T47D (cell line): ENCODE data around the gene DEPDC7.
"Not testable (repeated sequence)": the region's sequence is repeated elsewhere in the genome, so short reads cannot be mapped to it uniquely, and the experiment has no call there.

Source experiments
- DNase-seq, 2 experiments: peaks; one replicate each; pipeline versions ENCODE4 v3.0.0 to v3.0.0-alpha.2; 2011 to 2012; ENCODE audit warnings: low read depth in 1 of 2, low spot score in 1 of 2
- JUND ChIP-seq: IDR thresholded peaks from 2 replicates; pipeline ENCODE4 v1.6.1; 2012; ENCODE audit warnings: low read depth
- in situ Hi-C: cut with HindIII; loops from 2 replicates; pipeline ENCODE4 v1.10.0; 2016; ENCODE audit warnings: low sequenced_read_pairs, low pct_unique_long_range_greater_than_20kb

DEPDC7 gene

GRCh38 chr11:33001751-33002542 lies 13.7 kb upstream of the DEPDC7 start:
- in situ Hi-C loops: no loop called here
- DNase-seq: no peak
- TF ChIP-seq JUND: no peak

DNA sequence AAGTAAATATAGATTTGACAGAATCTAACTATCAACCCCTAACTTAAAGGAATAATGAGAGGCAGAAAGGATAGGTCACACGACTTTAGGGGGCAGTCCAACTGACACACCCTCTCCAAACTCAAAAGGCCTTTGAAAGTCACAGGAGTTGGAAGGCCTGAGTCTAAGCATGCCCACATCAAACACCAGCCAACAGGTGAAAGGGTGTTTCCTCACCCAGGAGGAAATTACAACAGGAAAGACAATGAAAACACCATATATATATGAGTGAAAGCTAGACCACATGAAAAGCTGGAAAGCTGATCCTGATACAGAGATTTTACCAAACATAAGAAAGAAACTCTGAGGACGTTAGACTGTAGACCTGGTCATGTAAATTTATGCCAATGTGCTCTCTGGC lies 10.5 kb upstream of the DEPDC7 start:
- DNase-seq: no peak
- in situ Hi-C loops: no loop called here
- no peak for TF ChIP-seq JUND

DNA sequence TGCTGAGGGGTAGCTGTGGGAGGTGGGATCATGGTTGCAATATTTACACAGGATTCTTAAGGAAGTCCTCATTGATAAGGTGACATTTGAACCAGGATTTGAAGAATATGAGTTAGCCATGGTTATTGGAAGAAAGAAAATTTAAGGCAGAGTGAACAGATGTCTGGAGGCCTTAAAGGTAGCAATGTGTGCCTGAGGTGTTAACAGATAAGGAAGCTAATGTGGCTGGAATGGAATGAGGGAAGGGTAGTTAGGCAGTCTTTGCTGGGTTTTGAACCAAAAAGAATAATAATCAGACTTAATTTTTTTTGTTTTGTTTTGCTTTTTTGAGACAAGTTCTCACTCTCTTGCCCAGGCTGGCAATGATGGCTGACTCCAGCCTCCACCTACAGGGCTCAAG lies 9.7 kb upstream of the DEPDC7 start:
- no peak for TF ChIP-seq JUND
- DNase-seq: no peak
- in situ Hi-C loops: no loop called here

DNA sequence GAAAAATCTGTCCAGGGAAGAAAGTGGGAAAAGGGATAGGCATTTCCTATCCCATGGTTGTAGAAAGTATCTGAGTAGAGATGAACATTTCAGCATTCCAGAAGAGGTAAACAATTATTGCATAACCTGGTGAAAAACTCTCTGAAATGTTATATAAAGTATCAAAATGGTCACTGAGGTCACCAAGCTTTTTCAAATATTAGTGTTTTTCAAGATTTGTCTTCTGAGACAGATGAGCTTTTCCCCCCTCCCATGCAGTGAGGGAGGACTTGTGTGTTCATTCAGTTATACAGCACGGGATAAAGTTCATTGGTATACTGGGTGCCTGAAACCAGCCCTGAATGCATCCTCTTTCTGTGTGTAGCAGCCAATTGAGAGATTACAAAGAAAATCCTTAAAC lies 1.9 kb upstream of the DEPDC7 start:
- DNase-seq: no peak
- in situ Hi-C loops: no loop called here
- no peak for TF ChIP-seq JUND

DNA sequence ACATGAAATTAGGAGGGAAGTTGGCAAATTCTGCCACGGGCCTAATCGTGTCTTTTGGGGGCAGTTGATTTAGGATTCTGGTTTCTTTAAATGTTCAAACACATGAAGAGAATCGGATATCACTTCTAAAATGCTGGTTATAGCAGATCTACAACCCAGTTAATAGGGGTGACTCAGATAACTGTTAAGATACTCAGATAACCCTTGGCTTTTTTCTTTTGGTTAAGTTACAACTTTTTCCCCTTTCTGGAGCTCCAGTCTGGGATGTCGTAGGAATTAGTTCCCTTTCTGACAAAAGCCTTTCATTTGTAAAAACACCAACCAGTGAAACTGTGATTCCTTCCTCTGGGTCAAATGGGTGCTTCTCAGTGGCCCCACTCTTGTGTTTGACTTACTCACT lies 976 bp downstream of the DEPDC7 start:
- no peak for DNase-seq
- in situ Hi-C loops: no loop called here
- TF ChIP-seq JUND: no peak

GRCh38 chr11:33017478-33017877 lies 1.8 kb downstream of the DEPDC7 start:
- DNase-seq: no peak
- no peak for TF ChIP-seq JUND
- in situ Hi-C loops: no loop called here

DNA sequence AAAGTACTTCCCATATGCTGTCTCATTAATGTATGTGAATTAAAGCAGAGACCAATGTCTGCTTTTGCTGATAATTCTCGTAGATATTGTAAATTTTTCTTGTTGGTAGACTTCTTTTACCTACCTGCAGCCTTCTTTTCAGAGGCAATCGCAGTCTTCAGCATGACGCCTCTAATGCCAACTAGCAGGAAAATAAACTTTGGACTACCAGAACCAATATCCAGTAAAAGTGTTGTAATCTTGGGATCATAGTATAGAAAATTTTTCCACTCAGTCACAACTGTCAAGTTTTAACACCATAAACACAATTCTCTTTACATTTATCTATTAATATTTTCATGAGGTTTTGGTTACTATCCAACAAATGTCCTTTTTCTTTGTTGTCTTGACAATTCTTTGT lies 2.3 kb downstream of the DEPDC7 start:
- in situ Hi-C loops: no loop called here
- no peak for TF ChIP-seq JUND
- DNase-seq: no peak

DNA sequence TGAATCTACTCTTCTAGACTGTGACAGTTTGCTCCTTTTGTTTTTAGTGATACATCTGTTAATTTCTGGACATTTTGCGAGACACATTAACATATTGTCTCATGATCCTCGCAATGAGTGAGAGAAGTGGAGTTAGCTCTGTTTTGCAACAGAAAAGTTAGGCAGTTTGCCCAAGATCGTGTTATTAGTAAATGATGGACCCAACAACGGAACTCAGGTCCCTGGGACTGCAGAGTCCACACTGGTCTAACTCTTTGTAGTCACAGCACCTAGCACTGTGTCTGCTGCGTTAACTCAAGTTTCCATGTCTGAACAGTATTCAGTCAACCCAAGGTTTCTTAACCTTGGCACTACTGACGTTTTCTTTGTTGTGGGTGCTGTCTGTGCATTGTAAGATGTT lies 3.2 kb downstream of the DEPDC7 start:
- DNase-seq: no peak
- in situ Hi-C loops: no loop called here
- no peak for TF ChIP-seq JUND

DNA sequence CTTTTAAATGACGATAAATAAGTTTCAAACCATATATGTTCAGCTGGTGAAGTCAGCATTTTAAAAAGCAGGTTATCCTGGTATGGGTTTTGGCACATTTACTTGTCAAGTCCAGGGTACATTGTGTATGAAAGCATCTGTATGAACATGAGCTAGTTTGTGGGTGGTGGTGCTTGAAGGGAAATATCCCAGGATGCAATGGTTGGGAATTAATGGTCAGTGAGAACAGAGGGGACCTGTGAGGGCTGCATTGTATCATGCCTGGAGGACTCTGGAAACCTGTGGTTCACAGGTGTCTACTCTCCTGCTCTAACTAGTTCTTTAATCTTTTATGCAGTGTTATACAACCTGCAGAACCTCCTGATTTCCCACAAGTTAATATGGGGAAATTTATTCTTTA lies 5.8 kb downstream of the DEPDC7 start:
- TF ChIP-seq JUND: no peak
- in situ Hi-C loops: no loop called here
- no peak for DNase-seq

- no peak for DNase-seq
- in situ Hi-C loops: no loop called here
- TF ChIP-seq JUND: no peak
Observed at GRCh38 chr11:33021937-33022336, 6.3 kb downstream of the DEPDC7 start.

DNA sequence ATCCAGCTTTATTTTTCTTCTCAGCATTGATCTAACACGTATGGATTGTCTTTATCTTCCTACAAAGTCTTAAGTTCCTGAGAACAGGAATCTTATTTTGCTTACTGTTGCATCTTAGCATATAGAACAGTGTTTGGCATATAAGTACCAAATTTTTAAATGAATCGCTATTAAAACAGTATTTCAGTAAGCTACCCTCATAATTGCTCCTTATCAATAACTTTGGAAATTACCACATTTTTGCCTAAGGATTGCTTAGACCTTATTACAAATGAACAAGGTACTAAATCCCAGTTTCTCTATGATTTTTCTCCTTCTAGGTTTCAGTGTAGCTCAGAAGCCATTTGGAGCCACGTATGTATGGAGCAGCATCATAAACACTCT lies 9.7 kb downstream of the DEPDC7 start:
- TF ChIP-seq JUND: no peak
- no peak for DNase-seq
- in situ Hi-C loops: no loop called here

DNA sequence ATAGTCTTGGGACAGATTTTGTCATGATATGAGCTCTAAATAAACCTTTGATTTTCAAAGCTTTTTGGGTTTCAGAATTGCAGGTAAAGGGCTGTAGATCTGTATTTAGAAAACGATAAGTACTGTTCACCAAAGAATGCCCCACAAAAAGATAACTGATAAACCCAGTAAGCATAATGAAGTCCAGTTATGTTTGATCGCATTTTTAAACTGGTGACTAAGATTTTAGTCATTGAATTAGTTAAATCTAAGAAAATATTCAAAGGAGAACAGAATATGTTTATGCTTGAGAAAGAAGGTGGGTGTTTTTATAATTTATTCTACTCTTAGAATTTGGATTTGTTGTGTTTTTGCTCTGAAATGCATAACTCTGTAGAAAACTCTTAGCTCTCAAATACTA lies 11.6 kb downstream of the DEPDC7 start:
- in situ Hi-C loops: no loop called here
- DNase-seq: no peak
- TF ChIP-seq JUND: no peak

DNA sequence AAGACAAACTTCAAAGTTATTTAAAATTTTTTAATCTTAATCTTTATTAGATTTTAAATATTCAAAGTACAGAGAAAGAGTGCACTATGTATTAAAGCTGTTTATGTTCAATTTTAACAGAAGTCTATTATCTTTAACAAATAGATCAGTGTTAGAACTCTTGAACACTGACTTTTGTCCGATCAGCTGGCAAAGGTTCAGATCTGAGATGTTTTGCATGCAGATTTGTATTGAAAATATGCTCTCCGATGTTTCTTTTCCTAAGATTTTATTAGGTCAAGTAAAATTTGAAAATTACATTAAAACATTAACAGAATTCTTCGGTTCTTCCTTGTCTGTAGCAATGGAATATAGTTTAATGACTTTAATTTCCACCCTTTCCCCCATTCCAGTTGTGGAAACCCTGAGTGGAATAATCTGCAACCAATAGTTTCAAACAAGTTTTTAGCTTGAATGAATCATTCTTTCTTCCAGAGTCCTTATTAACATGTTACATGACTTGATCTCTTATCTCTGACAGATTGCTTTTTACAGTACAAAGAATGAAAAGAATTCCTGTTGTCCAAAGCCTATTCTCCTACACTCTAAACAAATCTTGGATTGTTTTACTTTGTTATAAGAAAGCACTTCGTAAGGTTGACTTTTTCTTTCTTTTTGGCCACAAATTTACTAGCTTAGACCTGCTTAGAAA lies 12.3 kb downstream of the DEPDC7 start:
- TF ChIP-seq JUND: no peak
- DNase-seq: no peak
- in situ Hi-C loops: no loop called here

DNA sequence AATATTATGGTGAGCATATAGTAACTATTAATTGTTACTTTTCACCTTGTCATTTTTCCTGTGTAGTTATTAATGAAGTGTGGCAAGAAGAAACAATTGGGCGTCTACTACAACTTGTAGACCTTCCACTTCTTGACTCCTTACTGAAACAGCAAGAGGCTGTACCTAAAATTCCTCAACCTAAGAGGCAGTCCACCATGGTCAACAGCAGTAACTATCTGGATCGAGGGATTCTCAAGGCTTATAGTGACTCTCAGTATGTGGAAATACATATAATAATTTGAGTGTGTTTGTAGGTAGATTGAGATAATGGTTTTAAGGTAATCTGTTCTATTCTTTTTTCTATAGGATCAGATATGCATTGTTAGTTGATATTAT lies 12.8 kb downstream of the DEPDC7 start:
- no peak for DNase-seq
- TF ChIP-seq JUND: no peak
- in situ Hi-C loops: no loop called here

GRCh38 chr11:33029218-33029617 lies 13.5 kb downstream of the DEPDC7 start:
- in situ Hi-C loops, DNase-seq: not testable (repeated sequence)
